IPS-NIHi11 (cell line): ENCODE measurements around the gene SORT1.
"Not testable (repeated sequence)": the region's sequence is repeated elsewhere in the genome, so short reads cannot be mapped to it uniquely, and the experiment has no call there.

ENCODE experiments used
- DNase-seq: peaks from one replicate; pipeline ENCODE4 v3.0.0; 2012; ENCODE audit warnings: mixed read lengths, low spot score

Gene SORT1

DNA sequence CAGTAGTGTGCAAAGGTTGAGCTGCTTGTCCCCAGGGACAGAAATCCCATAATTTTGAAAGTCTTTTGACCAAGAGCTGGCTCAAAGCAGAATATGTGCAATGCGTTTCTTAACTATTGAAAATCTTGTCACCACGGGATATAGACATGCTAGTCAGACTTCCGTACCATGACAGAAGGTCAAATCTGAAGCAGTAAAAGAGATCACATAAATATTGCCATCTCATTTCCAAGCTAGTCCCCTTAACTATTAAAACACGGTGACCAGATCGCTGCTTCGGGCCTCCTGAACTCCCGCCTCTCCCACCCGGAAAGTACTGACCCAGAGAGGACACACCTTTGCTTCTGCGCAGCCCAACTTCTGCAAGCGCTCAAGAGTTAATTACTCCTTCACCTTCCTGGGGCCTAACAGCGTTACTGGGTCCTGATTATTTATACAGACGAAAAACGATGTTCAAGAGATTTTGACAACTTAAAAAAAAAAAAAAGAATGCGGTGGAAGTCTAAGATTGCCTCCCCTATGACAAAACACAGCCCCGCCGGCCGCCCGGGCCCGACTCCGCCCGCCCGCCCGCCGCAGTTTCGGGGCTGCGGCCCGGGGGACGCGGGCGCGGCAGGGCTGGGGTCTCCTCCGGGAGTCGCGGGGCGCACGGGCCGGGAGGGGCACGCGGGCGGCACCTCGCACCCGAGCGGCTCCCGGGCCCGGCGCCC is 692 bp downstream of the SORT1 start:
- DNase-seq: no peak

DNA sequence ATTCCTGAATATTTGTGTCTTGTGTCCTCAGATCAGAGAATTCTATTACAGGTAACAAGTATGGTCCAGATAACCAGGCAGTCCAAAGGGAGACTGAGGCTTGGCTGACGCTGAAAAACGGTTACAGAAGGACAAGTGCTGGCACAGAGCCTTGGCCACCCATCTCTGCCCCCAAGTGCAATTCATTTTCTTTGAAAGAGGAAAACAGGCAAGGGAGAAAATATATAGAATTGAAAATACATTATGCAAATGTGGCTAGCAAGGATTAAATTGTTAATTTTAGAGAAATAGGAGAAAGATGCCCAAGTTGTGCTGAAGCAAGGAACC is 1.2 kb downstream of the SORT1 start:
- DNase-seq: no peak

DNA sequence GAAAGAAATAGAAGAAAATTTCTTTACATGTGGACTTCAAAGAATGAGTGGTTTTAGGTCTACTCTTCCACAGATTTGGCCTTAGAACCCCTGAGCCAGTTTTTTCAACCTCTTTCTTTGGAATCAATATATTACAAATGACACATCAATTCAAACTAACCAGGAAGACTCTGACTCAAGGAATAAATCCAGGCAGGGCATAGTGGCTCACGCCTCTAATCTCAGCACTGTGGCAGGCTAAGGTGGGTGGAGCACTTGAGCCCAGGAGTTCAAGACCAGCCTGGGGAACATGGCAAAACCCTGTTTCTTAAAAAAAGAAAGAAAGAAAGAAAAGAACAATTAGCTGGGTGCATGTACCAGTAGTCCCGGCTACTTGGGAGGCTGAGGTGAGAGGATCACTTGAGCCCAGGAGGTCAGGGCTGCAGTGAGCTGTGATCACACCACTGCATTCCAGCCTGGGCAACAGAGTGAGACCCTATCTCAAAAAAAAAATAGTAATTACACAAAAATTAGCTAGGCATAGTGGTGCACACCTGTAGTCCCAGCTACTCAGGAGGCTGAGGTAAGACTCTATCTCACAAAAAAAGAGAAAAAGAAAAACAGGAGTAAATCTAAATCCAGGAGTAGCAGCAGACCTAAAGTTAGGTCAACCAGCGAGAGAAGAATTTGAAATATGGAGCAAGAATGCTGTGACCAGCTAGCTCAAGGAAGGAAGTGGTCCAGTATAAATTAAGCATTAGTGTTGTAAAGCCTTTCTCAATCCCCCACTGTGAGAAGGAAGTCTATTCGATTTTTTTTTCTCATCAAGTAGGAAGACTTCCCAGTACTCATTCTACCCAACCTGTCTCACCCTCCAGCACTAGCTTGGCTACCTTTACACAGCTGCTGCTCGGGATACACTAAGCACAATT is 1.9 kb downstream of the SORT1 start:
- DNase-seq: no peak

DNA sequence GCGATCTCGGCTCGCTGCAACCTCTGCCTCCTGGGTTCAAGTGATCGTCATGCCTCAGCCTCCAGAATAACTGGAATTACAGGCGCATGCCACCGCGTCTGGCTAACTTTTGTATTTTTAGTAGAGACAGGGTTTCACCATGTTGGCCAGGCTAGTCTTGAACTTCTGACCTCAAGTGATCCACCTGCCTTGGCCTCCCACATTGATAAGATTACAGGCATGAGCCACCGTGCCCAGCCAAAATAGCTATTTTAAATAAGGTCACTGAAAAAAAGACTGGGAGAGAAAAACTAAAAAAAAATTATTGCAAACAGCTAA is 2.5 kb downstream of the SORT1 start:
- DNase-seq: not testable (repeated sequence)

DNA sequence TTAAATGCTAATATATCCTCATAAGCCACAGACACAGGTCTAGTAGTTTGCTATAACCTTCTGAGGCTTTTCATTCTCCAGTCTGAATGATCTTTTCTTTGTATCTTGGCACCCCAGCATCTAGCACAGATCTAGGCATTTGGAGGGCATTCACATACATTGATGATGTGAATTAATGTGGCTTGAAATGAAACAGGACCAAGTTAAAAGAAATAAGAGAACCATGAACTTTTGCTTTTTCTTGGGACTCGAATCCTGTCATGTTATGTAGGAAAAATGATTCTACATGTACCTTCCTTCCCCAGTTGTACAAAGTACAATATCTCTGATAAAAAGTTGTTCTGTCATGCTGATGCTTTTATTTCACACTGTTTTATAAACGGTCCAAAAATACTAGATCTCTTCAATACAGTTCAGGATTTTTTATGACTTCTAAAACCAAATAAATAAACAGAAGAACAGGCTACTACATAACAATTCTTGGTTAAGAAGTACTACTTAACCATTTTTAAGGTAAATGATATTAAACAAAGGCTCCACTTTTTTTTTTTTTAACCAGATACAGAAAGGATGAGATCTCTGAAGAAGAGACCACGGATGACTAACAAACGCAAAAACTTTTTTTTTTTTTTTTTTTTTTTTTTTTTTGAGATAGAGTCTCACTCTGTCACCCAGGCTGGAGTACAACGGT is 3.0 kb downstream of the SORT1 start:
- no peak for DNase-seq

DNA sequence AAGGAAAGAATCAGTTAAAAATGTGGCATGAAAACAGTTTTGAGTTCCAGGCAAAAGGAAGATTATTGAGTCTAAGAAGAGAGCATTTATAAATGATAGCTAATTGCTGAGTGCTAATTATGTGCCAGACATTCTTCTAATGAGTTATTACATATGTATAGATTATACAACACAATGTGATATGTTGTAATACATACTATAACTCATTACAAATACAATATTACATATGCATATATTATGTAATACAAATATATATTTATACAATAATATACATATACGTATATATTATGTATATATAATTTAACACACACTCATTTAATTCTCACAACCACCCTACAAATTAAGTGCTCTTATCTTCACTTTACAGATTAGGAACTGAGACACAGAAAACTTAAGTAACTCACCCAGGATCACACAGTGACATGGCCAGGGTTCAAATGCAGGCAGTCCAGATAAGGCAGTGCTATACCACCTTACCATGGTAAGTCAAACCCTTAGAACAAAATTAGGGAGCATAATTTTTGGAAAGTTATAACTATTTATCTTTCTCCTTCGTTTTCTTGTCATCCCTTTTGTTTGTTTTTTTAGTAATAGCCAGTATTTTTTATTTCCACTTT is 4.0 kb downstream of the SORT1 start:
- no peak for DNase-seq

DNA sequence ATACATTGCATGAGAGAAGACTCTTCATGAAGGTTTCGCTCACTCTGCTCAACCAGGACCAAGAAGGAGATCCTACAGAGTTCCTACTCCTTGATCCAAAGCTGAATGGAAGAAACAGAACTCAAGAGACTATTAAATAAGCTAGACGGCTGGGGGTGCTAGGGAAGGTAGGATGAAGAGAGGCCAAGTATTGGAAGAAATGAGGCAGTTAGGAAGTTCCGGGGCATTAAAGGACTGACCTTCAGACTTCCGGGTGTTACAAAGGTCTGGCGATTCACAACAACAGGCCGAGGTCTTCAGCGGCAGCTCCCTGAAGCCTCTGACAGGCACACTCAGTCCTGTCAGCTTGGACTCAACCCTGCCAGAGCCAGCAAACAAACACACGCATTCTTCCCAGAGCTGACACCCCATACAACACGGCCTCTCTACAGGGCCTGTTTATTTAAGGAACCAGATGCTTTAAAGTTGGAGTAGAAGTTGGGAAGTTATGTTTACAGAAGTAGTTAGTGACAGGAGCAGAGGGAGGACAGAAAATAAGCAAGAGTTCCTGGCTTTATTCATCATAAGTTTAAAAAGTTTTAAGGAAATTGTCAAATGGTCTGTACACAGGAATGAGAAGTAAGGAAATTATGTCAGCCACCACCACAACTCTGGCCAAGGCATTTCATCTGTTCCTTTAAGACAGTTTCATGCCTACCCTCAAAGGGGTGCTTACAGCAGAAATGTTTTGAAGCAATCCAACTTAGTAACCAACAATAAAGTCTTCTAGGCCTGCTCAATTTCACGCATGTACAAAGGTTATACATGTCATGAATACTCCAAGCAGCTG is 4.7 kb downstream of the SORT1 start:
- DNase-seq: no peak

DNA sequence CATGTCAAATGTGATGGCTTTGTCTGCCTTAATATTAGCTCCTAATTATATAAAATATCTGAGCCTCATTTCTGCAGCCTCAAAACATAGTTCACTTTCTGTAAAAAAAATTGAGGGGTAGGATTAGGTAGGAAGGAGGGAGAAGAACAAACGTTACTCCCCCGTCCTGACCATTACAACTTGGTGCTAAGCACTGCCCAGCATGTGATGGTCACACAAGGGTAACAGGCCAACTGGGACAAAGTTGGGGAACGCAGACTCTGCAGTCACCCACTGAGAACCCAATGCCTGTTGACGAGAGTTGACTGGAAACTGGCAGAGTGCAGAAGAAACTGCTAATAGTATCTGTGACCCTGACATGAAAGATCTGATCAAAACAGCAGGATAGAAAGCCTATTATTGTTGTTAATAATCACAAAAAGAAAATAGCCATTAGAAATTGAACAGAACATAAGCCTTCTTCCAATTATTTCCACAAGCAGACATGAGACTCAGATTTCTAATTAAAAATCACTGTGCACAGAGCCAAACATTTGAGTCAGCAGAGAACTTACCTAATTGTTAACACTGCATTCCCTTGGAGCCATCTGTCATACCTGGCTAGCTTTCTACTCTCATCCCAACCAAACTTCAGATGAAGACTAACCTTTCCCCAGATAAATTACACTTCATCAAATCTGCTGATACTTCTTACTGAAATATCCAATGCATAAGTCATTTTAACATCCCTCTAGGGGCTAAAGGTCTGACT is 5.5 kb downstream of the SORT1 start:
- no peak for DNase-seq

DNA sequence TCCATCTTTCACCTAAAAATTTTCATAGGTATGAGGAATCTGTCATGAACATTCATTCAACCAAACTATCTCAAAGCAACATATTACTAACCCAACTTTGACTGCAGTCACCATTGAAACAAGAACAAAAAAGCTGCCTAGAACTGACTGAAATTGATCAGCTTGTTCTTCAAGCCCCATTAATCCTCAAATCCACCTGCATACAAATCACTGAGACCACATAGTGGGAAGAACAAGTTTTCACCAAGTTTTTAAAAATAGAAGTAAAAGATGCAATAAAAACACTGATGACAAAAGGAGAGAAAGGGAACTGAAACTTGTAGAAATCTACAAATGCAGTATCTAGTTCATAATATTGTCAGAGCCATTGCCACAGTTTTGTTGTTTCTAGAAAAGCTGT is 6.1 kb downstream of the SORT1 start:
- no peak for DNase-seq

DNA sequence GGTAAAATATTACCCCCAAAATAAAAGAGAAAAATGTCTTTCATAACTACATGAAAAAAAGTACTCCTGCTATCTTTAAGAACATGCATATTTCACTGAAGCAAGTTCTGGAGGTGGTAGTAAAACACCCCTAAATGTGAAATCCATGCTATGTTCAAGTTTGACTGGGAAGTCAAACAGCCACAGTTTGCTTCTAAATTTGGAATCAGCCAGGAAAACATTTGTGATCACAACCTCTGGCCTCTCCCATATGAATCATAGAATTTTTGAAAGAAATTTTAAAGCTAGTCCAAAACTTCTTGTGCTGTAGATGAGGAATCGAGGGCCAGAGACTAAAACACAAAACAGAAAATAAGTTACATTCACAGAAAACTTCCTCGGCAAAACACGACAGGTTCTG is 6.6 kb downstream of the SORT1 start:
- no peak for DNase-seq

DNA sequence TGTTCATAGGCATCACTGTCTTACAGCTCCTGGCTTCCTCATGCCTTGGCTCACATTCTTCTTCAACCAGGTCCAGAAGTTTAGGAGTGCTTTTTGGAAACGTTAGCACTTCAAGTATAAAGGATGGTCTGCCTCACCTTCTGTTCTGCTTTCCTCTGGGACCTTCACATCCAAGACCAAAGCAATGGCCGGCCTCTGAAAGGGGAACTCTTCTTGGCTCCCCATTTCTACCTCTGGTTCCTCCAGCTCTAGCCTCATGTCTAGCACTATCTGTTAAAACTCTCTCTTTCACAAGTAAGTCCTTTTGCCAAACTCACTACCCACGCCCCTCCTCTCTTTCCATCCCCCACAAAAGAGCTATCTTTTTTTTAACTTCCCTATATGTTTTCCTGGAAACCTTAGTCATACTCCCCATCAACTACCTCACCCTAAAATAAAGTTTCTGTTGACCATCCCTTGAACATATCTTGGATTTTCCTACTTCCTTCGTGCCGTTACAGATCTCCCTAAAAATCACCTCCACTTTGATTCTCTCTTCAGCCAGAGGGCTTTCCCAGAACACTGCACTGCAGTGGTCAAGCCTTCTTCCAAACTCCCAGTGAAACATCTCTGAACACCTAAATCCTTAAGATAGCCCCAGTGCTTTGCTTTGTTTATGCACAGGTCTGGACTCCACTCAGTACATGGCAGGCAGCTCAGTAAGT is 7.9 kb downstream of the SORT1 start:
- no peak for DNase-seq

DNA sequence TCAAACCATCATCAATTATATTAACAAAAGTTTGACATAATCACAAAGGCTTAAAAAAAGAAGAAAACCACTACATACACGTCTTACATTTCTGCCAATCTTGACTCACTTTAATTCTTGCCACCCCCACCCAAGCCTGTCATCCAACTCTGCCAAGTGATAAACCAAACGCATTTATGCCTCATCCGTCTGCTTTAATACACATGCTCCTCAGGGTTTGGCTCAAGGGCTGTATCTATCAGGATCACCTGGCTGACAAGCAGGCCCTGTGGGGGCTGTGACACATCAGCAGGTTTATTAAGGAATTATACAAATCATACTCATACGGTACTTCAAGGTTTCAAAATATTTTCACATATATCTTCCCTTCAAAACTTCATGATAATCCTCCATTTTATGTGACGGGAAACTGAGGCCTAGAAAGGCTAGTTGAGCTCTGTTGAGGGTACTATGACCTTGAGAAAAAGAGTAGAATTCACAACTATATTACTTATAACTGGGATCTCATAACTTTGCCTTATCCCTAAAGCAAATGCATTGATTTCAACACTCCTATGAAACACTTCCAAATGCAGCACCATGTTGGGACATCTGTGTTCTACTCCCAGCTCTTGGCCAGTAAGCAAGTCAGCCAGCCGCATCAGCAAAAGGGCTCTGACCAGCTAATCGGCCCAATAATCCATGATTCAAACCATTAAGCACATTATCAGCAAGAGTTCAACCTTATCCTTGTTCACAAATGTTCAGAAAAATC is 8.7 kb downstream of the SORT1 start:
- DNase-seq: no peak

DNA sequence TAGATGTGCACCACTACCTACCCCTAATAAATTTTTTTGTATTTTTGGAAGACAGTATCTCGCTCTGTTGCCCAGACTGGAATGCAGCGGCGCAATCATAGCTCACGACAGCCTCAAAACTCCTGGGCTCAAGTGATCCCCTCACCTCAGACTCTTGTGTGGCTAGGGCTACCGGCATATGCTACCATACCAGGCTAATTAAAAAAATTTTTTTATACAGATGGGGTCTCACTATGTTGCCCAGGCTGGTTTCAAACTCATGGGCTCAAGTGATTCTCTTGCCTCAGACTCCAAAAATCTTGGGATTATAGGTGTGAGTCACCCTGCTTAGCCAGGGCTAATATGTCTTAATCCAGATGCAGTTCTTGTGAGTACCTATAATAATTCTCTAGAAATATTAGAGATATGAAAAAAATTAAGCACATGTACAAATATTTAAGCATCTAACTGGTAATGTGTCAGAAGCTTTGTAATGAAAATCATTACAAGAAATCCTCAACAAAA is 9.5 kb downstream of the SORT1 start:
- DNase-seq: no peak

DNA sequence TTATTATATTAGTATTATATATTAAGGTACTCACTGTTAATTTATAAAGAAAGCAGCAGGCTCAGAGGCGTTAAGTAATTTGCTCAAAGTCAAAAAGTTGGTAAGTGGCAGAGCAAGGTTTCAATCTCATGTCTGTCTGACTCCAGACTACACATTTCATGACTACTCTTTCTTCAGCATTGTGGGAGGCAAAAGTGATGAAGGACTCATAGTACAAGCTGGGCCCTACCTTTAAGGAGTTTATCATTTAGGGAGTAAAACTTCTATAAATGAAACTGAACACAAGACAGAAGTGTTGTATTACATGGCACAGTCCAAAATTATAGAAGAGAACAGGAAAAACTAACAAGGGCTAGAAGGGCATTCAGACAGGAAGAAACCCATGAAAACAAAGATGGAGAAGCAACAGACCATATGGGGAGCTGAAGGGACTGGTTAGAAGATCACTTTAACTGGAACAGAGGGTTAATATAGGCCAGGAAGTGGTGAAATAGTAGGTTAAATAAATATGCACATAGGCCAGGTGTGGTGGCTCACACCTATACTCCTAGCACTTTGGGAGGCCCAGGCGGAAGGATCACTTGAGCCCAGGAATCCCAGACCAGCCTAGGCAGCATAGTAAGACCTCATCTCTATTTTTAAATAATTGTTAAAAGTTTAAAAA is 11.5 kb downstream of the SORT1 start:
- DNase-seq: no peak

DNA sequence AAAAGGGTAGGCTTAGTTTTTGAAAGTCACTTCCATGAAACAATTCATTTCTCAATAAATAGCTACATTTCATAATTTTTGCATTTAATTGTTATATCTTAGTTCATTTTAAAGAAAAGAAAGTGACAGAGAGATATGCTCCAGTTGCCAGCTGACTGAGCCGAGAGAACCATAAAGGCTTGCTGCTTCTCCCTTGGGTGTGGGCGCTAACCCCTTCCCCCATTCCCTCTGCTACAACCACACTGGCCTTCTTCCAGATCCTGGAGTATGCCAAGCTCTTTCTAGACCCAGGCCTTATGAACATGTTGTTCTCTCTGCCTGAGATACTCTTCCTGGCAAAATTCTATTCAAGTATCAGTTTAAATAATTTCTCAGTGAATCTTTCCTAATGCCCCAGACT is 12.3 kb downstream of the SORT1 start:
- DNase-seq: no peak

DNA sequence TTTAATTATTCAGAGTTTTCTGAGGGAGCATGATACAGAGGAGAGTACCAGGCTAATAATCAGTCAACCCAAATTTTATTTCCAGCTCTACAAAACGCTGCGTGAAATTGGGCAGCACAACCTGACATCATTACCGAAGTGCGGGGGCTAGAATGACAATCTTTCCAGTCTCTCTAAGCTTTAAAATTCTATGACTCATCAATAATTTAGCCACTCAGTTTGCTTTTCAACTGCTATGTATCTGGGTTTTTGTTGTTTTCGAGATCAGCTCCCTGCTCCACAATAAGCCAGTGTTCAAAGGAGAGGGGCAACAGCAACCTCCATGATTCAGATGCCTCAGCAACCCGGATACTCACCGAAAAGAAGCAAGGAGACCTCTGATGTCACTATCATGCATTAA is 13.9 kb downstream of the SORT1 start:
- no peak for DNase-seq

DNA sequence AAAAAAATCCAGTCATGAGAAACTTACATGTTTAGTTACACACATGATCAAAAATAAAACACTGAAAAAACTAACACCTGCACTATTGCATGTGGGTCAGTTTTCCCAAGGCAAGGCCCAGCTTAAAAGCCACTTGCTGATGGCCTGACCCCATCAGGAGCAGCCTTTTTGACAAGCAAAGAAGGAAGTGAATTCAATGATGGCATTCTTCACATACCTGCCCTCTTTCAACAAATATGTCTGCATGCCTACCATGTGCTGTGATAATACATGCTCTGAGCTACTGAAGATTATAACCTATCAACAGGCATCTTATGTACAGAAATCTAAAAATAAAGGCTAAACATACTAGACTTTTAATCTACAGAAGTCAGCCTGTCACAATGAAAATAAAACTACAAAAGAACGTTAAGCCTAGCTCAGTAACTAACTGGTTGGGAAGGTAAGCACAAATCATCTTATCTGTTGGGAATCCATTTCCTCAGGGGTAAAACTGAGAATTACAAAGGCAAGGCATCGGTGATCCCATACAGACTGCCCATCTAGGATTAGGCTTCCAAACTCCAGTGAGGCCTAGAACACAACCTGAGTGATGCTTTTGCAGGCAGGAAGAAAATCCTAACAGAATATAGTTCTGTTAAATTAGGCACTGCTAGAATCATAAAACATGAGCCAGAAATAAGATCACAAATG is 14.5 kb downstream of the SORT1 start:
- peak; percentile 41 for DNase-seq

DNA sequence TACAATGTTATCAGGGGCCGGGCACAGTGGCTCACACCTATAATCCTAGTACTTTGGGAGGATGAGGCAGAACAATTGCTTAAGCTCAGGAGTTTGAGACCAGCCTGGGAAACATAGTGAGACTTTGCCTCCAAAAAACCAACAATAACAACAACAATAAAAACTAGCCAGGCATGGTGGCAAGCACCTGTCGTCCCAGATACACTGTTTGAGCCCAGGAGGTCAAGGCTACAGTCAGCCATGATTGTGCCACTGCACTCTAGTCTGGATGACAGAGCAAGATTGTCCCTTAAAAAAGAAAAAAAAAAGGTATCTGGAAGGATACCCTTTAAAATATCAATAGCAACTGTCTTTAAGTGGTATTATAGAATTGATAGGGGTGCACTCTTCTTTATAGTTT is 16.1 kb downstream of the SORT1 start:
- no peak for DNase-seq
